Hematopoietic multipotent progenitor cell treated with erythropoietin and hydrocortisone succinate and interleukin-3 and kit ligand, for 8 days (in vitro differentiated cells): ENCODE results near the gene UBXN4.
"Not testable (repeated sequence)": the region's sequence is repeated elsewhere in the genome, so short reads cannot be mapped to it uniquely, and the experiment has no call there.

Experiments used
- DNase-seq: peaks from one replicate; pipeline ENCODE4 v3.0.0-alpha.2; 2015

UBXN4 gene, protein sequence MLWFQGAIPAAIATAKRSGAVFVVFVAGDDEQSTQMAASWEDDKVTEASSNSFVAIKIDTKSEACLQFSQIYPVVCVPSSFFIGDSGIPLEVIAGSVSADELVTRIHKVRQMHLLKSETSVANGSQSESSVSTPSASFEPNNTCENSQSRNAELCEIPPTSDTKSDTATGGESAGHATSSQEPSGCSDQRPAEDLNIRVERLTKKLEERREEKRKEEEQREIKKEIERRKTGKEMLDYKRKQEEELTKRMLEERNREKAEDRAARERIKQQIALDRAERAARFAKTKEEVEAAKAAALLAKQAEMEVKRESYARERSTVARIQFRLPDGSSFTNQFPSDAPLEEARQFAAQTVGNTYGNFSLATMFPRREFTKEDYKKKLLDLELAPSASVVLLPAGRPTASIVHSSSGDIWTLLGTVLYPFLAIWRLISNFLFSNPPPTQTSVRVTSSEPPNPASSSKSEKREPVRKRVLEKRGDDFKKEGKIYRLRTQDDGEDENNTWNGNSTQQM

DNA sequence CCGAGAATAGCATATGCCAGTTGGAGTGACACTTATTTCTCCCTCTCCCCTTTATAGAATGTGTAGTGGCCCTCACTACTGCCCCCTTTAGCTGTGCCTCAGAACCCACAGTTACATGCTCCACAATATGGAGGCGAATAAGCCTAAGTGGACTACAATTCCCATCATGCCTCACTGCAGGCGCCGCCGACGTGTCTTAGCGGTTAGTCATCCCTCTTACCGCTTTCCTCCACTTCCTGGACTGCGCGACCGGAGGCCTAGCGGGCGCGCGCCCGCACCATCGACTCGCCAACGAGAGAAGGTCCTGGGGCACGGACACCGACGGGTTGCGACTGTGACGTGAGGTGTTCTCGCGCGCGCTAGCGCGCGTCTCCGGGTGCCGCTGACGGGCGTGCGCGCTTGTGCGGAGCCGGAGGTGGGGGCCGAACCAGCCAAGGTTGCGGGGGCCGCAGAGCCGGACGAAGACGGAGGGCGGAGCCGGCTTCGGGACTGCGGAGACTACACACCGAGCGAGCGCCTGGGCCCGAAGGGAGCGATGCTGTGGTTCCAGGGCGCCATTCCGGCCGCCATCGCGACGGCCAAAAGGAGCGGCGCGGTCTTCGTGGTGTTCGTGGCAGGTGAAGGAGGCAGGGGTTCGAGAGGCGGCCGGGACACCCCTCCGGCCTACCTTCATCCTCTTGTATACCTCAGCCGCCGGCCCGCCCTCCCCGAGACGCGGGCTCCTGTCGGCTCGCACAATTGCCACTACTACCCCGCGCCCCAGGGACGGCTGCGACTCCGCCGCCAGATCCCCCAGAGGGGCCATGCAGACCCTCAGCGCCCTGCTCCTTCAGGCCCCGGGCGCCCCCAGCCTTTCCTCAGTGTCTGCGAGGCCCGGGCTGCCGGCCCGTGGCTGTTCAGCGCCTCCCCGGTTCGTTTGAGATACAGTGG is at the start of gene UBXN4:
Gene UBXN4 (plus strand): TSS at position 461 of the 930 bp plus-strand sequence. CDS start 75 bp downstream, at position 536.
- peak; percentile 99 for DNase-seq

DNA sequence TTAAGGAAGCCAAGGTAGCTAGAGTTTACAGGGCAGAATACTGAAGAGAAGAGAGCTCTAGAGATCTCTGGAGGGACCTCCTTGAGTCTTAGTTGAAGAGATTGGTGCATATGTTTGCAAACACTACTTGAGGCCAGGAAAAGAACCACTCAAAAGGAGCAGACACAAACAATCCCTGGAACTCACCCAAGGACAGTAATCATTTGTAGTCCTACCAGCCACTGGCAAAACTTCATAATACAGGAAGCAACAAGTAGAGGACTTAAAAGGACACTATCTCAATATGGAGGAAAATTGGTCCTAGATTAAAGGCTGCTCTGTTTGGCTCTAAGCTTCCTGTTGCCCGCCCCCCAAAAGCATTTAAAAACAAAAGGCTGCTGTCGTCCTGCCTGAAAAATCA is 46.9 kb upstream of the UBXN4 start:
- no peak for DNase-seq

DNA sequence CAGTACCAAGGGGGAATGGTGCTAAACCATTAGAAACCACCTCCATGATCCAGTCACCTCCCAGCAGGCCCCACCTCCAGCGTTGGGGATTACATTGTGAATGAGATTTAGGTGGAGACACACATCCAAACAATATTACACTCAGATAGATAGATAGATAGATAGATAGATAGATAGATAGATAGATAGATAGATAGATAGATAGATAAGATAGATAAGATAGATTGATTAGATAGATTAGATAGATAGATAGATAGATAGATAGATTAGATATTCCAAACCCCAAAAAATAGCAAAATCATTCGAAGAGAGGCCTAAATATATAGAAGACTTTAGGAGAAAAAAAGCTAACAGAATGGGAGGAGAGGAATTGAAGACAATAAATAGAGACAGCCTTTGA is 42.8 kb upstream of the UBXN4 start:
- DNase-seq = no peak

GRCh38 chr2:135701442-135701841 is 40.2 kb upstream of the UBXN4 start:
- DNase-seq = no peak

- peak; percentile 47 for DNase-seq
Measured at GRCh38 chr2:135703300-135703699, 38.4 kb upstream of the UBXN4 start.

DNA sequence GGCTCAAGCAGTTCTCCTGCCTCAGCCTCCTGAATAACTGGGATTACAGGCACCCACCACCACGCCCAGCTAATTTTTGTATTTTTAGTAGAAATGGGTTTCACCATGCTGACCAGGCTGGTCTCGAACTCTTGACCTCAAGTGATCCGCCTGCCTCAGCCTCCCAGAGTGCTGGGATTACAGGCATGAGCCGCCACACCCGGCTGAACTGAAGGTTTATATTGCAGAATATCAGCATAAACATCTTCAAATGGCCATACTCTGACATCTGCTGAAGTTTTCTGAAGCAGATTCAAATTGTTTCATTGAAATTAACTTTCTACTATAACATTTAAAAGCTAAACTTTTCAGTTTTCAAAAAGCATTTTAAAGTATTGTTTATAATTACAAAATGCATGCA is 37.6 kb upstream of the UBXN4 start:
- not testable (repeated sequence) for DNase-seq

DNA sequence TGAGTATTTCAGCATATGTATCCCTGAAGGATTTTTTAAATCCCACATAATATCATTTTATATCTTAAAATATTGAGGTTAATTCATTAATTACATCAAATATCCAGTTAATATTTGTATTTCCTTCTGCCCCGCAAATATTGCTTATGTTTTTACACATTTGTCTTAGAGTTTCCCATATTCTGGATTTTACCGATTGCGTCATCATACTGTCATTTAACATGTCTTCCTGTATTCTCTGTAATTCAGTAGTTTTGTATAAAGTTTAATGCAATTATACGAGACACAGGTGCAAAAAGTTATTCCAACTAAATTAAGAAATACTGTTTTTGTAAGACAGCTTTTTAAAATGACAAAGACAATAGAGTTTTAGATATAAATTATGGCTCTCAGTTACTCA is 33.5 kb upstream of the UBXN4 start:
- no peak for DNase-seq

DNA sequence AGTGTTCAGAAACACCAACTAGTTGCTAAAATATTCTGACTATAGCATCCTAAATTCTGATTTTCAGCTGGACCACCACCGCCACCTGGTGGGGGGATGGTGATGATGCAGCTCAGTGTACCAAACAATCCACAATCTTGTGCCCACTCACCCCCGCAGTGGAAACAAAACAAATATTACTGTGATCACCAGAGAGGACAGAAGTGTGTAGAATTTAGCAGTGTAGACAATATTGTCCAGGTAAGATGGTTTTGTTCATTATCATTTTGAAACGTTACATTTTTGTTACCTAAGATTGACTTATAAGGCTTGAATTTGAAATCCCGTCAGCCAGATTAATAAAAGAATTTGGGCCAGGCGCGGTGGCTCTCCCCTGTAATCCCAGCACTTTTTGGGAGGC is 31.7 kb upstream of the UBXN4 start:
- peak; percentile 70 for DNase-seq

DNA sequence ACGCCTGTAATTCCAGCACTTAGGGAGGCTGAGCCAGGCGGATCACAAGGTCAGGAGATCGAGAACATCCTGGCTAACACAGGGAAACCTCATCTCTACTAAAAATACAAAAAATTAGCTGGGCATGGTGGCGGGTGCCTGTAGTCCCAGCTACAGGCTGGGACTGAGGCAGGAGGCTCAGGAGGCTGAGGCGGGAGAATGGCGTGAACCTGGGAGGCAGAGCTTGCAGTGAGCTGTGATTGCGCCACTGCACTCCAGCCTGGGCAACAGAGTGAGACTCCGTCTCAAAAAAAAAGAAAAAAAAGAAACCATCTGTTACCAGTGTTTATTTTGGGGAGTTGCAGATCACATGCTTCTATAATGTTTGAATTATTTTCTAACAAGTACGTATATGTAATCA is 26.6 kb upstream of the UBXN4 start:
- DNase-seq = not testable (repeated sequence)

DNA sequence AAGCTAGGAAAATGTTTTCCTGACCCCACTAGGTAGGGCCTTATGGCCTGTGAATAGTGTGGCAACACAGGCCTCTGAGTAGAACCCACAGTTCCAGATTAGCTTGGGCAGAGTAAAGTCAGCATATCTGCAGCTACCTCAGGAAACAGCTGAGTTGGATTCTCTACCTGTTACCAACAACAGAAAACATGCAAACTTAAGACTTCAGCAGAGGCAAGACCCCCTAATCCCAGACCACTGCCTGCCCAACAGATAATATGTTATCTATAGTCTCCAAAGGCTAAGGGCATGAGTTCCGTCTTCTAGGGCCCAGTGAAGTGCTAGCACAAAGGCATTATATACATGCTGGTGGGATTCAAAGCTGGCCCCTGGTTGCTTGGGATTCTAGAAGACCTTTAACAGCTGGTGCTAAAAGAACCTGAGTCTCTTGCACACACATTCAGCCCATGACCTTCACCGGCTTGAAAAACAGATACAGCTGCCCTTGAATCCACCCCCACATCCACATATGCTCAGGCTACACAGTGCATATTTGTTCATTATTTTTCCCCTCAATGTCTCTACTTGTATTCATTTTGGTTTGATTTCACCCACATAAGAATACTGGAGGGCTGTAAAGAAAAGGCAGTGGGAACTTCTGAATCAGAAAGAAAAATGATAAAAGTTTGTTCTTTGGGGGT is 13.5 kb upstream of the UBXN4 start:
- DNase-seq = peak; percentile 16

- no peak for DNase-seq
Measured at GRCh38 chr2:135732561-135732960, 9.1 kb upstream of the UBXN4 start.

DNA sequence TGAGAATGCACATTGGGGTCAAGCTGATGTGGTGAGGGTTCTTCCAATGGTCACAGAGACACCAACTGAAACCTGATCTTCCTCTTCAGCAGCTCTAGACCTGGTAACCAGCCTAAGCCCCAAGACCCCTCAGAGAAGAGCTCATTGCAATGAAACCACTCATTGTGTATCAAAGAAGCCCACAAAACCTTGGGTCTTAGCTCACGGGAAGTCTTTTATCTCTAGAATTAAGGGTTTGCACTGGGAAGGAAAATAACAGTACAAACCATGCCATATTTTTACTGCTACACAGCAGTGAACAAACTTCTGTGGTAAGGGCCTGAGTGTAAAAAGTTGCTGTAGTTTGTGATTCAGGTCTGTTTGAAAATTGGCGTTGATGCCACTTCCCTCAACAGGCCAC is 8.6 kb upstream of the UBXN4 start:
- no peak for DNase-seq

DNA sequence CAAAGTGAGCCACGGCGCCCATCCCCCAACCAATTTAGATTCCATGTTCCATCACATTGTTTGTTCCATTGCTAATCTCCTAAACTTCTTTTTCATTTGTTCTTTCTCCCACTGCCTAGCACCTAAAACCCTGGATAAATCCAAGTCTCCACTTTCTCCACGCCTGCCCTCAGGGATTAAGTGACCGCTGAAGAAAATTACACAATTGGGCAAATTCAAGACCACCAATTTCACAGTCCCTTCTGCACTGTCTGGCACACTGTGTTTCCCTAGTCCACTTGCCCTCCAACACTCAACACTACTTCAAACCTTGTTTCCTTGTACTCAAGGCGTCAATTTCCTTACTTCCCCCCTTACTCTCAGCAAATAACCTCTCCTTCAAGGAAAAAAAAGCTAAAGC is 5.1 kb upstream of the UBXN4 start:
- DNase-seq = no peak

DNA sequence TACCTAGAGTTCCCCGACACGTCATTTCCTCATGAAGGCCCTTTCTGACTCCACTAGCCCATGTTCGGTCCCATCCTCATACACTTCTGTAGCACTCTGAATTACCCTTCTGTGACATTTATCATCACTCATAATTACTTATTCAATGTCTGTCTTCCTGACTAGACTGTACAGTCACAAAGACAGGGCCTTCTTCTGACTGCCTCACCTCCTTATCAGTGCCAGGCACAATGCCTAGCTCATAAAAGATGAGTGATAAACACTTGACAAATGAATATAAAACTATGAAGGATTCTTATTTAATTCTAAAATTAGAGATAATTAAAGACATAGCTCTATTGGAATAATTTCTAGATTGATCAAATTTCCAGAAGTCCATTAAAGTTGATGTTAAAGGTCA is 1.4 kb upstream of the UBXN4 start:
- DNase-seq = peak; percentile 77

DNA sequence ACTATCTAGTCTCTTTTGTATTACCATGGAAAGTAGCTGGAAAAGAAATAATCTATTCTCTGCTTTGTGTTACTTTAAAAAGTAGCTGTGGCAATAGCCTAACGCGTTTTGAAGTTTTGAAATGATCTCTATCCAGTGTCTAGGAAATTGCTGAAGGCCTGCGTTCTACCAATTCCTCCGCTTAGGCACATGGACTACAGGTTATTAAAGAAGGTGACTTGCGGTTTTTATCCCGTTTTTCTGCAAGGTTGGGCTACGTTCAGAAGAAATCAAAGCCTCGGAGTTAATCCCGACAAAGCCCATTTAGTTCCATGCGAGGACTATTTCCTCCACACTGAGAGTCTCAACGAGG is 636 bp upstream of the UBXN4 start:
- no peak for DNase-seq

- DNase-seq = peak; percentile 72
Measured at GRCh38 chr2:135742325-135742757, 686 bp downstream of the UBXN4 start.

GRCh38 chr2:135743860-135744259 is 2.2 kb downstream of the UBXN4 start:
- no peak for DNase-seq

GRCh38 chr2:135744760-135745314 is 3.2 kb downstream of the UBXN4 start:
- DNase-seq = peak; percentile 59

GRCh38 chr2:135745545-135745944 is 3.9 kb downstream of the UBXN4 start:
- DNase-seq = no peak

DNA sequence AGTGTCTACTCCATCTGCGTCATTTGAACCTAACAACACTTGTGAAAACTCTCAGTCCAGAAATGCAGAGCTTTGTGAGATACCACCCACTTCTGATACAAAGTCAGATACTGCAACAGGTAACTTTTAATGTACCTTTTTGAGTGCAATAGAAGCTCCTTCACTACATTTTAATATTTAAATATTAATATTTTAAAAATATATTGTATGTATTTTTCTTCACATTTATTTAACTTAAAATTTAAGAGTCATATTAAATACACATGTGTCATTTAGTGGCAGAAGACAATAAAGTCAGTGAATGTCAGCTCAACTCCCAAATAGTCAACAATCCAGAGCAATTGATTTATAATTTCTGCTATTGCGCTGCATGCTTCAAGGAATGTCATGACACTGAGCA is 13.9 kb downstream of the UBXN4 start:
- DNase-seq = no peak

DNA sequence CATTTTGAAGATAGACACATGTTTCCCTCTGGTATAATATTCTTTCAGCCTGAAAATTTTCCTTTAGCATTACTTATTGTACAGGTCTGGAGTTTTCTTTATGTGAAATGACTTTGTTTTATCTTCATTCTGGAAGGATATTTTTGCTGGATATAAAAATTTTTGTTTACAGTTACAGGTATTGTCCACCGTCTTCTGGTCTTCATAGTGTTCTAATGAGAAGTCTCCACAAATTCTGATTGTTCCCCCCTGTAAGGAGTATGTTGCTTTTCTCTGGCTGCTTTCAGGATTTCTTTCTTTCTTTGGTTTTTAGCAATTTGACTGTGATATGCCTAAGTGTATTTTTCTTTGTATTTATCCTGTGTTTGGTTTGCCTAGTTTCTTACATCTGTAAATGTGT is 15.0 kb downstream of the UBXN4 start:
- DNase-seq = no peak

DNA sequence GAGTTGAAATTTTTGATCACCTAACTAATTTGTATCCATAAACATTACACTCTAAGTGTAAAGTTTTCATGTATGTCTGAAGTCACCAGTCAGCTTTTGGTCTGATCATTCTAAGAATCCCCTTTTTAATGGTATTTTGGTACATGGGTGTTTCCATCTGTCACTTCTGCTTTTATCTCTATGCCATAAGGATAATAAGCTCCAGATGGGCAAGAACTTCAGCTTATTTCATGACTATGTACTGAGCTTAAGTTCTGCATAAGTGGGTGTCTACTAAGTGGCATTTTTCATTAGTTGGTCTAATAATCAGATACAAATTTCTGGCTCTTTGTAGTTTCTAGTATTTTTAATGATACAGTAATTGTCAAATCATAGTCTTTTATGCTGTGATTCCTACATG is 20.4 kb downstream of the UBXN4 start:
- DNase-seq = no peak

DNA sequence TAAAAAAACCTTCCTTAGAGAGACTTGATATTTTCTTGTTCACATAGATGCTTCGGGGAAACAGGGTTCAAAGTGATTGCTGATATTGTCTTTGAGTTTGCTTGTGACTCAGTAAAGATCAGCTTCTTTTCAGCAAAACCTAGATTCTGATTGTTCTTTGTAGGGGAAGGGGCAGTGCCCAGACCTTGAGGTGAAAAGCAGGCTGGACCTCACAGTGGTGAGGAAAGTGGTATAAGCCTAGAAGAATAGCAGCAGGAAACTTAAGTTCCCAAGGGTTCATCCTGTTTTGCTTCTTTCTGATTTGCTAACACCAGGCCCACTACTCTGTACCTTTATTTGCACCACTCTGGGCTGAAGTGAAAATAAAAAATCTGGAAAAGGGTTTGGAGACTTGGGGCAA is 20.9 kb downstream of the UBXN4 start:
- no peak for DNase-seq
